ENCODE measurements around the gene NR1H4.
"Not testable (repeated sequence)": the region's sequence is repeated elsewhere in the genome, so short reads cannot be mapped to it uniquely, and the experiment has no call there.

The NR1H4 gene

GRCh38 chr12:100518376-100518775 lies 44.7 kb downstream of the NR1H4 start:
- DNase-seq (ENCODE audit: low spot score): no peak

DNA sequence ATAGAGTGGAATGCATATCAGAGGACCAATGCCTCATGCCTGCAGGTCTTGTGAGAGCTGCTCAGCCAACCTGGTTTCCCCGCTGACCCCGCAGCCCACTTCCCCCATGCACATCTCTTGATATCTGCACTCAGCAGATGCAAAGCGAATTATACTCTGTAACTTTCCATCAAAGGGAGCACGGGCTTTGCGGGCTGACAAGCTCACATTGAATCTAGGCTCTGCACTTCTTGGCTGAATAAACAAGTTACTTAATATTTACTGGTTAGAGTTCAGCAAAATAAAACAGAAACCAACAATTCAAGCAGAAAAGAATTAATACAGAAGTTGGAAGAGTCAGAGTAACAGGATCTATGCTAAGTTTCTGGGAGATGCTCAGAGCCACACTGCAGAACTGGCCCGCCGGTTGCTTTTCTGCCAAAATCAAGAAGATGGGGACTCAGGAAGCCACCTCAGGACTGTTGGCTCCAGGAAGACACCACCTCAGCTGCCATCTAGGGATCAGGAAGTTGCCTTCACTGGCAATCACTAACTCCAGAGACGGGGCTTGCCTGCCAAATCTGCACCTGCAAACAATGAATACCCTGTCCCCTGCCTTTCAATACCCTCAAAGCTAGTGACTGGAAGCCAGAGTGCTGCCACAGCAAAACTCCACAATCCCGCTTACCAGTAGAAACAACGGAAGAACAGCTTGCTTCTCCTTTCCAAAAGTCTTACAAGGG lies 46.5 kb downstream of the NR1H4 start:
- DNase-seq (ENCODE audit: low spot score): no peak

- DNase-seq (ENCODE audit: low spot score): no peak
Observed at GRCh38 chr12:100521958-100522357, 48.3 kb downstream of the NR1H4 start.

GRCh38 chr12:100528034-100528433 lies 54.4 kb downstream of the NR1H4 start:
- DNase-seq (ENCODE audit: low spot score): no peak

DNA sequence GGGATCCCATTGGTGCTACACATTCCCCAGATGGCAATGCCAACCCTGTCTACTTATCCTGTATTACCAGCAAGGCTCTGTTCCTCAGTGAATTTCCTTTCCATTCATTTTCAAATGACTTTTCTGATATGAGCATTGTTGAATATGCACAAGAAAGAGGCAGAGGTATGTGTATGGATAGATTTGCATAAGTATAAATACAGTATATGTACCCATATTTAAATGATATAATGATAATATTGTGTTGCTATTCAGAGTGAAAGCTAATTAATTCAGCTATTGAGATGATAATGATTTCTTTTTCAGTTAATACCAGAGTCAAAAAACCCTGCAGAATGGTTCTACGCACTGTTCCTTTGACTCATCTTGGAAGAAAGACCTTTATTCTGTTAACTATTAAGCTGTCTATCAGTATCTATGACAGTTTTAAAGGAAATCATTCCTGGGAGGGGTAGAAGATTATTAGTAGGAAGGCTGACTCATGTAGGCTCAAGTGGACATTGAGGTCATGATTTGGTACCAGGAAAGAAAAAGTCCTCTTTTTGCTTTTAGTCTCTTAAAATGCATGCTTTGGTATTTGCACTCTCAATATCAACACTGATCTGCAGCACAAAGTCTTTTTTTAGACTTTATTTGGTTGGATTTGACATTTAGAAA lies 54.9 kb downstream of the NR1H4 start:
- peak; percentile 60 for DNase-seq (ENCODE audit: low spot score)

GRCh38 chr12:100529756-100530350 lies 56.2 kb downstream of the NR1H4 start:
- DNase-seq (ENCODE audit: low spot score): no peak

- DNase-seq (ENCODE audit: low spot score): no peak
Observed at GRCh38 chr12:100533376-100533775, 59.7 kb downstream of the NR1H4 start.

- no peak for DNase-seq (ENCODE audit: low spot score)
Observed at GRCh38 chr12:100534625-100535227, 61.1 kb downstream of the NR1H4 start.

DNA sequence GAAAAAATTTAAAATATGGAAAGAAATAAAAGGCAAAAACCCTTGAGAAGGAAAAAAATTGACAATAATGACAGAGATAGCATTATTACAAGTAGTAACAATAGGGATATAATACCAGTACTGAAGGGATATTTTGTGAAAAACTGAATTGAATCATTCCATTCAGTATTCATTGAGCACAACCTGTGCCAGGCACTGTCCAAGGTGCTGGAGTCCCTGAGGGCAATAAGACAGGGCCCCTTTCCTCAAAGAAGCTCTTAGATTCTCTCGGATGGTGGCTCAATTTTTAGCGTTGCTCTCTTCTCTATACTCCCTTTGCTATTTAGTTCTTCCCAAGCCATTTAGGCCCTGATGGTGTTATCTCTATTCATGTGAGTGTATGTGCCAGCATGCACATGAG lies 65.5 kb downstream of the NR1H4 start:
- DNase-seq (ENCODE audit: low spot score): no peak

- no peak for DNase-seq (ENCODE audit: low spot score)
Observed at GRCh38 chr12:100544165-100544564, 70.5 kb downstream of the NR1H4 start.

DNA sequence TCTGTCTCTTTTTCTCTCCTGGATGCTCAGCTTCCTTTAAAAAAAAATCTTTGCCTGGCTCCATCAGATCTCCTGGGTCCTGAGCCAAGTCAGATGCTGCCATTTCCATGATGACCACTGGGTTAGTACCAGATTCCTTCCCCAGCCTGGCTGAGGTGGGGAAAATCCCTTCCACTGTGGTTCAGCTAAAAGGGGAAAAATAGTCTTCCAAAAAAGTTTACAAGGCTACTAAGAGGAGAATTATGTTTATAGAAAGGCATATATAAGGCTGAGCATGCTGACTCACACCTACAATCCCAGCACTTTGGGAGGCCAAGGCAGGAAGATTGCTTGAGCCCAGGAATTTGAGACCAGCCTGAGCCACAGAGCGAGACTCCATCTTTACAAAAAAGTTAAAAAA lies 71.4 kb downstream of the NR1H4 start:
- no peak for DNase-seq (ENCODE audit: low spot score)

GRCh38 chr12:100553936-100554335 lies 80.3 kb downstream of the NR1H4 start:
- DNase-seq (ENCODE audit: low spot score): no peak

GRCh38 chr12:100554608-100555077 lies 81.0 kb downstream of the NR1H4 start:
- peak; percentile 78 for DNase-seq (ENCODE audit: low spot score)

GRCh38 chr12:100555722-100556121 lies 82.1 kb downstream of the NR1H4 start:
- DNase-seq (ENCODE audit: low spot score): peak; percentile 65

DNA sequence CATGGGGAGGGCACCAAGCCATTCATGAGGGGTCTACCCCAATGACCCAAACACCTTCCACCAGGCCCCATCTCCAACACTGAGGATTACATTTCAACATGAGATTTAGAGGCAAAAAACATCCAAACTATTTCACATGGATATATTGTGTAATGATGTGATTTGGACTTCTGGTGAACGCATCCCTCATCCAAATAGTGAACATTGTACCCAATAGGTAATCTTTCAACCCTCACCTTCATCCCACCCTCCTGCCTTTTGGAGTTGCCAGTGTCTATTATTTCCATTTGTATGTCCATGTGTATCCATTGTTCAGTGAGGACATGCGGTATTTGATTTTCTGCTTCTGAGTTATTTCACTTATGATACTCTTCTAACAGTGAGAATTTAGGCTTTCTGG lies 83.7 kb downstream of the NR1H4 start:
- DNase-seq (ENCODE audit: low spot score): no peak

GRCh38 chr12:100559261-100559660 lies 85.6 kb downstream of the NR1H4 start:
- DNase-seq (ENCODE audit: low spot score): not testable (repeated sequence)

DNA sequence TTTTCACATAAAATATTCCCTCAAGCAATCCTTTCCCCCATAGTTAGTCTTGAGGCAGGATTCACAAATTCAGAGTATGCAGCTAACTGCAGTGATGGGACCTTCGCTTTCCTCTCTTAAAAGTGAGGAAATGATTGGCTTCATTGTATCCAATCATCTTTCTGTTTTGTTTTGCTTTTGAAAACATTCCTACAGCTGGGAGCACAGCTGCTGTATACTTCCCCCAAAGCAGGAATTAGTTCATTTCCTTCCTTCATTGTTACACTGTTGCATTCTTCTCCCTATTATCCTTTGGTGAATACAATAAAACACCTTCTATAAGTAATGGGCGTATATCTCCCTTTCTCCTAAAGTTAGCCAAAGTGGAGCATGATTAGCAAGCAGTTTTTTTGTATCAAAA lies 90.4 kb downstream of the NR1H4 start:
- DNase-seq (ENCODE audit: low spot score): no peak

DNA sequence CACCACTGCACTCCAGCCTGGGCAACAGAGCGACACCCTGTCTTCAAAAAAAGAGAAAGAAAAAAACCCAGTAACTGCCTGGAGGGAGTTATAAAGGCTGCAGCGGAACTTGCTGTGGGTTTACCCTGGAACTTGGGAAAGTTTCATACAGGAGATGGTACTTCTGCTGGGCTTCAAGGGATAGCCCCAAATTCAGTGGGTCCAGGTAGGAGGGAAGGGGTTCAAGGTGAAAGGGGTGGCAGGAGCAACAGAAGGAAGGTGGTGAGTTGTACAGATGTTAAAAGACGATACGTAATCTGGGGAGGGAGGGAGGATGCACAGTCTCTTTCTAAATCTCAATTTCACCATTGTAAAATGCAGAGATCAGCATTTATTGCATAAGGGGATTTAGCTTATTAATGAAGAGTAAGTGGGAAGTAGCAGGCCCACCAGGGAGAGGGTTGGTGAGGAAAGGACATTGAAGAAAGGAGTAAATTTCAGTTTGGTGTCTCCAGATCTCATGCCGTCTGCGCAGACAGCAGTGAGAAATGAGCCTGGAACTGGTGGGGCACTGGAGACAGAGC lies 91.3 kb downstream of the NR1H4 start:
- DNase-seq (ENCODE audit: low spot score): no peak

DNA sequence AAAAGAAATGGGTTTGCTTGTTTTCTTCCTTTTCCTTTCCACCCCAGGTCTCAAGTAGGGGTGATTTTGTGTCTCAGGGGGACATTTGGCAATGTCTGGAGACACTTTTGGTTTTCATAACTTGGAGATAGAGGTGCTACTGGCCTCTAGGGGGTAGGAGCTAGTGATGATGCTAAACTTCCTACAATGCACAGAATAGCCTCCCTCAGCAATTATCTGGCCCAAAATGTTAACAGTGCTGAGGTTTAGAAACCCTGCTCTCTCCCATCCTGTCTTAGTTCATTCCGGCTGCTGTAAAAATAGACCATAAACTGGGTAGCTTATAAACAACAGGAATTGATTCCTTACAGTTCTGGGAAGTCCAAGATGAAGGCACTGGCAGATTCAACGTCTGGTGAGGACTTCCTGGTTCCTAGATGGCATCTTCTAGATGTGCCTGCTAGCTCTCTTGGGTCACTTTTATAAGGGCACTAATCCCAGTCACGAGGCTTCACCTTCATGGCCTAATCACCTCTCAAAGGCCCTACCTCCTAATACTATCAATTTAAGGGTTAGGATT lies 92.4 kb downstream of the NR1H4 start:
- no peak for DNase-seq (ENCODE audit: low spot score)

DNA sequence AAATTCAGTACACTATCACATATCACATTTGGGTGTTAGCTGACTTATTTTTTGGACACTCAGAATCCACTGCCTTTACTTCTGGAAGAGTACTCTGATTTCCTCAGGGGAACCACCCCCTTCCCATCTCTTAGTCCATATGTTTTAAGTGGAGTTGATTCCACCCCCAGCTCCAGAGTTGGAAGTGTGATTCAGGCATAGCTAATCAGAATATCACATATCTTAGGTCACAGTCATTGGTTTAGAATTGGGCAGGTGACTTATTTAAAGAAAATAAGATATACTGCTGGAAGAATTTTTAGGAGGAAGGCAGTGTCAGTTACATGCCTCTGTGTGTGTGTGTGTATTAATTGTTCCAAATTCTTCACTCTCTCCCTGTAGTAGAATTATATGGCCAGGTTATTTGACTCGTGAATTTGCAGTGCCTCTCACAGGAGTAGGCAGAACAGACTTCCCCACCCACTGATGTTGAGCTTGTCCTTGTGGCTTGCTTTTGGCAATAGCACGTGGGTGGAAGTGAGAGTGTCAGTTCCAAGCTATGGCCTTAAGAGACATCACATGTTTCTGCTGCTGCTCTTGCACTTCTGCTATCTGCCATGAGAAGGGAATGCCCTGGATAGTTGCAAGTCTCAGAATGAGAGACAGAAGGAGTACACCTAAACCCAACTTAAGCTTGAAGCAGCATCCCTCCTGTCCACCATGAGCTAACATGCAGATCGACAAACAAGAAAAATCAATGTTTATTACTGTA lies 93.4 kb downstream of the NR1H4 start:
- DNase-seq (ENCODE audit: low spot score): no peak

DNA sequence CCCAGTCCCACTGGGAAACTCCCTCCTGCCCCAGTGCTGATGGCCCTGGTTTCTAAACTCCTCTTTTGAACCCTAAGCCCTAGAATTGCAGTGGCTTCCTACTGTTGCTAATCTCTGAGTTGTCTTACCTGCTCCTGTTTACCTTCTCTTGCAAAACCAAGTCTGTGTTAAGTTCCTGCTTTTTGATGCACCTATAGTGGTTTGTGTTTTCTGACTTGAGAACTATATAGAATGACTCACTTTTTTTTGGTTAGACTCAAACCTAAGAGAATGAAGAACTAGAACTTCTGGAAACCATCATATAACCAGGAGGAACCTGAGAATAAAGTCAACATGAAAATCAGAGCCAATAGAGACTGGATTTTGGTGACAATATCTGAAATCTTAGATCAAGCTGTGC lies 94.3 kb downstream of the NR1H4 start:
- no peak for DNase-seq (ENCODE audit: low spot score)

GRCh38 chr12:100572184-100572583 lies 98.5 kb downstream of the NR1H4 start:
- DNase-seq (ENCODE audit: low spot score): no peak
